ENCODE results near the gene ATP9A.
"Not testable (repeated sequence)": the region's sequence is repeated elsewhere in the genome, so short reads cannot be mapped to it uniquely, and the experiment has no call there.

The ATP9A gene

GRCh38 chr20:51588762-51589161 lies 179.4 kb downstream of the ATP9A start:
- H3K27ac ChIP-seq = no peak overlapping the region
- DNase-seq (ENCODE audit: low read depth, low spot score) = no peak

- no peak overlapping the region for H3K27ac ChIP-seq
- DNase-seq (ENCODE audit: low read depth, low spot score) = no peak
These were observed 181.0 kb downstream of the ATP9A start for GRCh38 chr20:51587145-51587544.

- no peak for DNase-seq (ENCODE audit: low read depth, low spot score)
- no peak overlapping the region for H3K27ac ChIP-seq
These were observed 182.2 kb downstream of the ATP9A start for GRCh38 chr20:51586005-51586440.

GRCh38 chr20:51585148-51585547 lies 183.0 kb downstream of the ATP9A start:
- no peak overlapping the region for H3K27ac ChIP-seq

GRCh38 chr20:51584737-51585136 lies 183.5 kb downstream of the ATP9A start:
- no peak for DNase-seq (ENCODE audit: low read depth, low spot score)
- H3K27ac ChIP-seq = no peak overlapping the region

More at GRCh38 chr20:51585148-51585547, 183.0 kb downstream of the ATP9A start:
- no peak for DNase-seq (ENCODE audit: low read depth, low spot score)

GRCh38 chr20:51584116-51584515 lies 184.1 kb downstream of the ATP9A start:
- no peak for DNase-seq (ENCODE audit: low read depth, low spot score)

GRCh38 chr20:51583499-51583898 lies 184.7 kb downstream of the ATP9A start:
- no peak overlapping the region for H3K27ac ChIP-seq
- no peak for DNase-seq (ENCODE audit: low read depth, low spot score)

More at GRCh38 chr20:51584116-51584515, 184.1 kb downstream of the ATP9A start:
- no peak overlapping the region for H3K27ac ChIP-seq

- no peak overlapping the region for H3K27ac ChIP-seq
- DNase-seq (ENCODE audit: low read depth, low spot score) = no peak
These were observed 185.1 kb downstream of the ATP9A start for GRCh38 chr20:51583073-51583472.

GRCh38 chr20:51581571-51581970 lies 186.6 kb downstream of the ATP9A start:
- DNase-seq (ENCODE audit: low read depth, low spot score) = no peak
- H3K27ac ChIP-seq = no peak overlapping the region

- H3K27ac ChIP-seq = no peak overlapping the region
- no peak for DNase-seq (ENCODE audit: low read depth, low spot score)
These were observed 189.1 kb downstream of the ATP9A start for GRCh38 chr20:51579137-51579536.

GRCh38 chr20:51578145-51578459 lies 190.1 kb downstream of the ATP9A start:
- no peak for DNase-seq (ENCODE audit: low read depth, low spot score)
- no peak overlapping the region for H3K27ac ChIP-seq

- no peak overlapping the region for H3K27ac ChIP-seq
- DNase-seq (ENCODE audit: low read depth, low spot score) = no peak
These were observed 190.6 kb downstream of the ATP9A start for GRCh38 chr20:51577432-51578144.

- H3K27ac ChIP-seq = no peak overlapping the region
- DNase-seq (ENCODE audit: low read depth, low spot score) = no peak
These were observed 192.7 kb downstream of the ATP9A start for GRCh38 chr20:51575486-51575885.

- no peak for DNase-seq (ENCODE audit: low read depth, low spot score)
- H3K27ac ChIP-seq = no peak overlapping the region
These were observed 193.7 kb downstream of the ATP9A start for GRCh38 chr20:51574248-51575033.

- H3K27ac ChIP-seq = no peak overlapping the region
- DNase-seq (ENCODE audit: low read depth, low spot score) = no peak
These were observed 194.5 kb downstream of the ATP9A start for GRCh38 chr20:51573576-51574243.

- no peak for DNase-seq (ENCODE audit: low read depth, low spot score)
- H3K27ac ChIP-seq = no peak overlapping the region
These were observed 196.8 kb downstream of the ATP9A start for GRCh38 chr20:51571460-51571794.

- no peak for DNase-seq (ENCODE audit: low read depth, low spot score)
- no peak overlapping the region for H3K27ac ChIP-seq
These were observed 197.3 kb downstream of the ATP9A start for GRCh38 chr20:51570739-51571459.

- H3K27ac ChIP-seq = no peak overlapping the region
- no peak for DNase-seq (ENCODE audit: low read depth, low spot score)
These were observed 198.1 kb downstream of the ATP9A start for GRCh38 chr20:51569815-51570738.

- H3K27ac ChIP-seq; DNase-seq (ENCODE audit: low read depth, low spot score): not testable (repeated sequence)
These were observed 199.7 kb downstream of the ATP9A start for GRCh38 chr20:51568533-51568932.

- DNase-seq (ENCODE audit: low read depth, low spot score) = no peak
- no peak overlapping the region for H3K27ac ChIP-seq
These were observed 200.6 kb downstream of the ATP9A start for GRCh38 chr20:51567622-51568021.
